OCI-LY1 (cell line): ENCODE results near the gene MXD4.

Experiments used
- H2AFZ ChIP-seq: fragments of 200-600 bp; sonication (generic), shearing (Covaris generic); 2 replicates; pipeline ENCODE4 v1.6.0; 2014; ENCODE audit warnings: antibody characterized with exemption, mild to moderate bottlenecking, low read length
- H3F3A ChIP-seq: fragments of 200-600 bp; sonication (generic), shearing (Covaris generic); 2 replicates; pipeline ENCODE4 v1.6.0; 2014; ENCODE audit warnings: mild to moderate bottlenecking, antibody characterized with exemption, low read length, moderate library complexity; ENCODE audit not compliant: insufficient read depth
- H3K27ac ChIP-seq: fragments of 200-600 bp; sonication (generic); 2 replicates; pipeline ENCODE4 v1.5.1; 2014; ENCODE audit warnings: low read length, mixed run types, mild to moderate bottlenecking, low read depth; ENCODE audit not compliant: poor library complexity, severe bottlenecking
- H3K27me3 ChIP-seq: fragments of 200-600 bp; sonication (generic); 2 replicates; pipeline ENCODE4 v1.6.0; 2014; ENCODE audit warnings: antibody characterized with exemption, mild to moderate bottlenecking, low read length, moderate library complexity; ENCODE audit not compliant: insufficient read depth
- H3K36me3 ChIP-seq: fragments of 200-600 bp; sonication (generic); 2 replicates; pipeline ENCODE4 v1.6.1; 2014; ENCODE audit warnings: mild to moderate bottlenecking, antibody characterized with exemption, low read length, moderate library complexity, mixed read lengths; ENCODE audit not compliant: insufficient read depth
- H3K4me1 ChIP-seq: fragments of 200-600 bp; sonication (generic); 2 replicates; pipeline ENCODE4 v1.5.1; 2014; ENCODE audit warnings: mild to moderate bottlenecking, low read length, moderate library complexity; ENCODE audit not compliant: insufficient read depth, severe bottlenecking
- H3K4me2 ChIP-seq: fragments of 200-600 bp; sonication (generic), shearing (Covaris generic); 2 replicates; pipeline ENCODE4 v1.6.1; 2014; ENCODE audit warnings: low read length
- H3K4me3 ChIP-seq: fragments of 200-600 bp; sonication (generic); 2 replicates; pipeline ENCODE4 v1.5.1; 2014; ENCODE audit warnings: low read length, low read depth, mild to moderate bottlenecking, mixed read lengths; ENCODE audit not compliant: poor library complexity, severe bottlenecking
- H3K79me2 ChIP-seq: fragments of 200-600 bp; shearing (Covaris generic); 2 replicates; pipeline ENCODE4 v1.6.1; 2016; ENCODE audit warnings: mixed run types, low read length, mixed read lengths; ENCODE audit not compliant: insufficient read depth
- H3K9ac ChIP-seq: fragments of 200-600 bp; sonication (generic), shearing (Covaris generic); 2 replicates; pipeline ENCODE4 v1.6.1; 2014; ENCODE audit warnings: mild to moderate bottlenecking, low read length, mixed read lengths
- H3K9me2 ChIP-seq: fragments of 200-600 bp; sonication (generic), shearing (Covaris generic); 2 replicates; pipeline ENCODE4 v1.6.1; 2014; ENCODE audit warnings: low read depth, mild to moderate bottlenecking, low read length, mixed read lengths
- H3K9me3 ChIP-seq: fragments of 200-600 bp; shearing (Covaris generic); 2 replicates; pipeline ENCODE4 v1.6.1; 2014; ENCODE audit warnings: low read length, mixed read lengths
- H4K20me1 ChIP-seq: fragments of 200-600 bp; sonication (generic), shearing (Covaris generic); 2 replicates; pipeline ENCODE4 v1.6.0; 2016; ENCODE audit warnings: mild to moderate bottlenecking, low read length; ENCODE audit not compliant: insufficient read depth
- CTCF ChIP-seq: fragments of 200-600 bp; sonication (generic), shearing (Covaris generic); IDR thresholded peaks from 2 replicates; pipeline ENCODE4 v1.5.1; 2017; ENCODE audit warnings: mild to moderate bottlenecking, antibody characterized with exemption, low read length, moderate library complexity, mixed read lengths
- EZH2 ChIP-seq: fragments of 200-600 bp; sonication (generic), shearing (Covaris generic); IDR thresholded peaks from 2 replicates; pipeline ENCODE4 v1.8.0; 2017; ENCODE audit warnings: borderline replicate concordance, mixed run types, mild to moderate bottlenecking, antibody characterized with exemption, low read length, moderate library complexity, mixed read lengths

The MXD4 gene

GRCh38 chr4:2284934-2285612, 23.2 kb upstream of the MXD4 start:
- peaks cover 13% of the 10 kb centered on the region for H3K4me1 ChIP-seq
- H3K27me3 ChIP-seq: no peaks in the 10 kb centered on the region
- no peaks in the 10 kb centered on the region for H3K9me3 ChIP-seq
- no peak overlapping the region for H2AFZ ChIP-seq
- H3K4me3 ChIP-seq: no peak overlapping the region
- H3F3A ChIP-seq: no peaks in the 10 kb centered on the region
- H3K9me2 ChIP-seq: no peaks in the 10 kb centered on the region
- H3K4me2 ChIP-seq: no peak overlapping the region
- no peak overlapping the region for H3K9ac ChIP-seq
- no peak overlapping the region for H3K27ac ChIP-seq
- no peaks in the 10 kb centered on the region for H3K79me2 ChIP-seq
- no peak for TF ChIP-seq CTCF
- no peak for TF ChIP-seq EZH2
- H3K36me3 ChIP-seq: no peaks in the 10 kb centered on the region
- H4K20me1 ChIP-seq: no peaks in the 10 kb centered on the region

GRCh38 chr4:2284161-2284933, 22.4 kb upstream of the MXD4 start:
- Histone ChIP-seq H3F3A (no peaks in the 10 kb centered on the region), H4K20me1 (no peaks in the 10 kb centered on the region), H3K4me3 (no peak overlapping the region), H3K27me3 (no peaks in the 10 kb centered on the region), H3K4me2 (no peak overlapping the region), H3K36me3 (no peaks in the 10 kb centered on the region), H3K4me1 (peaks cover 13% of the 10 kb centered on the region), H2AFZ (no peak overlapping the region), H3K79me2 (no peaks in the 10 kb centered on the region), H3K9ac (no peak overlapping the region), H3K27ac (no peak overlapping the region), H3K9me2 (no peaks in the 10 kb centered on the region), H3K9me3 (no peaks in the 10 kb centered on the region)
- TF ChIP-seq CTCF: no peak
- TF ChIP-seq EZH2: no peak

GRCh38 chr4:2283199-2283711, 21.3 kb upstream of the MXD4 start:
- Histone ChIP-seq H3F3A (no peaks in the 10 kb centered on the region), H3K4me2 (no peak overlapping the region), H3K27ac (no peak overlapping the region), H3K9me3 (no peaks in the 10 kb centered on the region), H4K20me1 (no peaks in the 10 kb centered on the region), H3K79me2 (no peaks in the 10 kb centered on the region), H3K36me3 (no peaks in the 10 kb centered on the region), H3K27me3 (no peaks in the 10 kb centered on the region), H3K9me2 (no peaks in the 10 kb centered on the region), H3K9ac (no peak overlapping the region), H3K4me3 (no peak overlapping the region), H2AFZ (no peak overlapping the region), H3K4me1 (peaks cover 13% of the 10 kb centered on the region)
- TF ChIP-seq EZH2 (no peak), CTCF (no peak)
